K562 (cell line): ENCODE results near the gene APOC4.

Experiments used
- CHD2 ChIP-seq: IDR thresholded peaks from 2 replicates; pipeline ENCODE4 v1.6.1; 2011; ENCODE audit warnings: low read depth, low read length
- HDAC8 ChIP-seq: fragments of 450-650 bp; IDR thresholded peaks from 2 replicates; pipeline ENCODE4 v1.6.1; 2016; ENCODE audit warnings: mild to moderate bottlenecking, missing genetic modification characterization, moderate library complexity, missing compliant biosample characterization
- RFX5 ChIP-seq: IDR thresholded peaks from 2 replicates; pipeline ENCODE4 v1.6.1; 2011; ENCODE audit warnings: low read depth, mild to moderate bottlenecking, improper control_type of control experiment, low read length

DNA sequence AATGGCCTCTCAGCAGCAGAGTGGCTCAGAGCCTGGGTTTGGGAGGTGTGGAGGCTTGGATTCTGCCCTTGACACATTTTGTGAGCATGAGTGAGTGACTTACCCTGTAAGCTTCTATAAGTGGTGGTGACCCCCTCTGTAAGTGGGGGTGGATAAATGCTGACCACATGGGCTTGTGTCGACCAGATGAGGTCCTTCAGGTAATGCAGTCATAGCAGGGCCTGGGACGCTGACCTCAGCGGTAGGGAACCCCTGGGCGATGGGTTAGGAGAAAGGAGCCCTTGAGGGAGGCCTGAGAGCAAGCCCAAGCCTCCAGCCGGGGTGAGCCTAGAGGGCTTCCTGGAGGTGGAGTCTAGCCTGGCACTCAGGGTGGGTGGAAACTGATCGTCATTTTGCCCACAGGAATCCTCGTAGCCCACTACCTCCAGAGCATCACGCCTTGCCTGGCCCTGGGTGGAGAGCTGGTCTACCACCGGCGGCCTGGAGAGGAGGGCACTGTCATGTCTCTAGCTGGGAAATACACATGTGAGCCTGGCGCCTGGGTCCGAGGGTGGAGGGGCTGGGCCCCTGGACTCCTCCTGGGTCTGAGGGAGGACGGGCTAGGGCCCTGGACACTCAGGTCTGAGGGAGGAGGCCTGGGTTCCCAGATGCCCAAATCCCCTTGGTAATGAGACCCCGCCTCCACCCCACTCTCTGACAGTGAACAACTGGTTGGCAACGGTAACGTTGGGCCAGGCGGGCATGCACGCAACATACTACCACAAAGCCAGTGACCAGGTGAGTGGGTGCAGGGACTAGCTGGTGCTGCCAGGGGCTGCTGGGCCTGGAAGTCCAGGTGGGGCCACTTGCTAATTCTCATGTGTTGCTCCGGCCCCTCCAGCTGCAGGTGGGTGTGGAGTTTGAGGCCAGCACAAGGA is 41.5 kb upstream of the APOC4 start:
- TF ChIP-seq HDAC8 (tag) (no peak), CHD2 (no peak), RFX5 (no peak)
